ENCODE measurements around the gene LRRC8D. TPM values are rescaled to one million over a fixed set of nuclear protein-coding genes. Genes with fewer than 3 reads are reported as not detected.

The LRRC8D gene
- total and polyA plus RNA-seq, 11 donors = 2.1 to 16.5 (median 8.0) TPM

DNA sequence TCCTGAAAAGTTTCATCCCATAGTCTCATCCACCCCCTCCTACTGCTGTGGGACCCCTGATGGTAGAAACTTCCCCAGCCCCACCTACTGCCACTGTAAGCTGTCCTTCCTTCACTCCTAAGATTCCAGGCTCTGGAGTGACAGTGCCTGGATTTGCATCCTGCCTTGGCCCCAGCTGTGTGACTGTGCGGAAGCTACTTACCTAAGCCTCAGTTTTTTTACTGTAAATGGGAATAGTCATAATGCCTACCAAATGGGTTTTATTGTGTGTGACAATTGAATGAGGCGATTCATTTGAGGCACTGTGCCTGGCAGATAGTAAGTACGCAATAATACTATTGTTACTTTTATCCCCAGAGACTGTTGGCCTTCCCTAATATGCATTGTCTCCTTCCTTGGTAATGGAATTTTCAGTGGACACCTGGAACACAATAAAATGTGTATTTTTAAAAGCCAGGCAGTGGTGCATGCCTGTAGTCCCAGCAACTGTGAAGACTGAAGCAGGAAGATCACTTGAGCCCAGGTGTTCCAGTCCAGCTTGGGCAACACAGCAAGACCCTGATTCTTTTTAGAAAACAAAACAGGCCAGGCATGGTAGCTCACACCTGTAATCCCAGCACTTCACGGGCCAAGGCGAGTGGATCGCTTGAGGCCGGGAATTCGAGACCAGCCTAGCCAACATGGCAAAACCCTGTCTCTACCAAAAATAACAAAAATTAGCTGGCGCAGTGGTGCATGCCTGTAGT, 119.0 kb downstream of the LRRC8D start:
- ATAC-seq = peak in 1 of 4 donors; percentile 20
- peaks cover 0 to 9% (median 3%) of the 10 kb centered on the region in 9 donors for H3K36me3 ChIP-seq
- TF ChIP-seq POLR2A (IDR thresholded peaks at IDR 0.05) = no peak
- TF ChIP-seq, protein P1, sequence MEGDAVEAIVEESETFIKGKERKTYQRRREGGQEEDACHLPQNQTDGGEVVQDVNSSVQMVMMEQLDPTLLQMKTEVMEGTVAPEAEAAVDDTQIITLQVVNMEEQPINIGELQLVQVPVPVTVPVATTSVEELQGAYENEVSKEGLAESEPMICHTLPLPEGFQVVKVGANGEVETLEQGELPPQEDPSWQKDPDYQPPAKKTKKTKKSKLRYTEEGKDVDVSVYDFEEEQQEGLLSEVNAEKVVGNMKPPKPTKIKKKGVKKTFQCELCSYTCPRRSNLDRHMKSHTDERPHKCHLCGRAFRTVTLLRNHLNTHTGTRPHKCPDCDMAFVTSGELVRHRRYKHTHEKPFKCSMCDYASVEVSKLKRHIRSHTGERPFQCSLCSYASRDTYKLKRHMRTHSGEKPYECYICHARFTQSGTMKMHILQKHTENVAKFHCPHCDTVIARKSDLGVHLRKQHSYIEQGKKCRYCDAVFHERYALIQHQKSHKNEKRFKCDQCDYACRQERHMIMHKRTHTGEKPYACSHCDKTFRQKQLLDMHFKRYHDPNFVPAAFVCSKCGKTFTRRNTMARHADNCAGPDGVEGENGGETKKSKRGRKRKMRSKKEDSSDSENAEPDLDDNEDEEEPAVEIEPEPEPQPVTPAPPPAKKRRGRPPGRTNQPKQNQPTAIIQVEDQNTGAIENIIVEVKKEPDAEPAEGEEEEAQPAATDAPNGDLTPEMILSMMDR (IDR thresholded peaks at IDR 0.05) = no peak
- WGBS, 4 donors = 86 to 90% (median 89%) methylated on average over 9 of the region's 9 CpGs
- H3K27ac ChIP-seq = no peak overlapping the region
- H3K4me3 ChIP-seq = no peak overlapping the region
- intact Hi-C loops (cut with DNase I) = loop anchor here in 1 of 10 donors (5.0 kb wide), 1 partner anchor 118 kb away; the partner anchor contains the start of gene LRRC8D
- peaks cover 0 to 30% (median 7%) of the 10 kb centered on the region in 12 donors for H3K4me1 ChIP-seq
- H3K27me3 ChIP-seq = no peaks in the 10 kb centered on the region
- no peak for DNase-seq
- no peaks in the 10 kb centered on the region for H3K9me3 ChIP-seq

DNA sequence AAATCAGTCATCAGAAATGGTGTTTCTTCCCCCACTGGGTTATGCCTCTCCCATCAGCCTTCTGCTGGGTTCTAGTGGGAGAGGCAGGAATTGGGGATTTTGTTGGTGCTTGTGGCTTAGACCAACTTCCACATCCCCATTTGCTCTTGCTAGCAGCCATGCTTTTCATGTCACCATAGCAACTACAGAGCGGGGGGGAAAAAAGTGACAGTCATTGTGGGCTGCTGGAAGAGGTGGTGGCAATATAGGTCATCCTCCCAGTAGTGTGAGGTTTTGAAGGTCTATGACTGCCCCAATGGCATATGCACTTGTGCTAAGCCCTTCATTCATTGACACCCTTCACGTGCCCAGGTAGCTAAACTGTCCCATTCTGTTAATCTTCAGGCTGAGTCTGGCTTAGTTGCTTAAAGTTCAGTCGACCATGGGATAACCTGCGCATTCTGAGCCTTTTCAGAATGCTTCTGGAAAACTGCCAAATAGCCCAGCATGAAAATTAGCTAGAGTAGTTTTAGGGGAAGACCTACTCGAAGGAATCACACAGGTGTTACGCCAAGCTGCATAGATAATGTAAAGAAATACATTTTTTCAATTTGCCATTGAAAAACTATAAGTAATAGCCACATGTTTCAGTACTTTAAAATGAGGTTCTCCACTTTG, 120.4 kb downstream of the LRRC8D start:
- DNase-seq (no peak), ATAC-seq (no peak)
- Histone ChIP-seq H3K27me3 (no peaks in the 10 kb centered on the region), H3K4me3 (no peak overlapping the region), H3K9me3 (no peaks in the 10 kb centered on the region), H3K27ac (no peak overlapping the region), H3K36me3 (no peaks in the 10 kb centered on the region), H3K4me1 (peaks cover 0 to 30% (median 7%) of the 10 kb centered on the region in 12 donors)
- WGBS, 4 donors = 90 to 95% (median 94%) methylated on average over 6 of the region's 6 CpGs
- no peak for TF ChIP-seq POLR2A (IDR thresholded peaks at IDR 0.05)
- TF ChIP-seq, protein P1 (IDR thresholded peaks at IDR 0.05) = no peak
- intact Hi-C loops (cut with DNase I) = no loop called here

DNA sequence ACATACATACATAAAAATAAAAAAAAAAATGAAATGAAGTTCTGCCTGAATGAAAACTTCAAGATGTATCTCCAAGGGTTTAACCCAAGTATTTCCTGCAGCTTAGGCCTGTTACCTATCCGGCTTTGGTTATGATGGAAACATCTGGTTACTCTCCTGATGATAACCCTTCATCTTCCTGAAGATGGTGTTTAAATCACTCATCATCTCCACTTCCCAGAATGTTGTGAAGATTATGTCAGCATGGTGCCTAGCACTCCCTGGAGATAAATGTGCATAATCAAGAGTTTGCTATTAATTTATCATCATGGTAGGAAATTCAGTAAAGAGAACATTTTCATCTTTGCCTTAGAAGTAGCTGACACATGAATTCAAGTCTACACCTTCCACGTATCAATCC, 121.2 kb downstream of the LRRC8D start:
- 89 to 97% (median 90%) methylated on average over 2 of the region's 2 CpGs for WGBS, 4 donors
- Histone ChIP-seq H3K36me3 (no peaks in the 10 kb centered on the region), H3K27ac (peak overlapping the region in 1 of 12 donors; percentile 67), H3K4me1 (peaks cover 0 to 30% (median 7%) of the 10 kb centered on the region in 12 donors), H3K4me3 (no peak overlapping the region), H3K9me3 (no peaks in the 10 kb centered on the region), H3K27me3 (no peaks in the 10 kb centered on the region)
- ATAC-seq (no peak), DNase-seq (no peak)
- TF ChIP-seq, protein P1 (IDR thresholded peaks at IDR 0.05) = no peak
- no peak for TF ChIP-seq POLR2A (IDR thresholded peaks at IDR 0.05)
- intact Hi-C loops (cut with DNase I) = no loop called here

Data from heart left ventricle (tissue), 16 donors.